Measurements from ENCODE around the gene GIT1.

GRCh38 chr17:29582772-29583171, 6.7 kb downstream of the GIT1 start:
- TF ChIP-seq CTCF (IDR thresholded peaks at IDR 0.05) (no peak), POLR2A (IDR thresholded peaks at IDR 0.05) (no peak)
